Measurements from ENCODE around the gene NECTIN1. TPM values are rescaled to one million over a fixed set of nuclear protein-coding genes. Genes with fewer than 3 reads are reported as not detected.

Gene NECTIN1
- total and polyA plus RNA-seq, 2 of the 4 experiments (the other 2 are of a cell fraction) = 2.3 to 4.2 TPM

GRCh38 chr11:119693253-119693815 is 35.7 kb downstream of the NECTIN1 start:
- TF ChIP-seq RAD21 (IDR thresholded peaks at IDR 0.05; ENCODE audit: low read length) (no peak), CTCF (conservative IDR thresholded peaks at IDR 0.05; ENCODE audit: low read depth, low read length) (no peak), MAFK (IDR thresholded peaks at IDR 0.05; ENCODE audit: low read depth, low read length) (no peak), MAZ (IDR thresholded peaks at IDR 0.05; ENCODE audit: borderline replicate concordance, low read depth, low read length) (no peak), RFX5 (IDR thresholded peaks at IDR 0.05; ENCODE audit: low read depth, low read length) (no peak), CHD1 (IDR thresholded peaks at IDR 0.05; ENCODE audit: low read depth, low read length) (no peak), MXI1 (IDR thresholded peaks at IDR 0.05; ENCODE audit: borderline replicate concordance, low read depth, low read length) (no peak), CEBPB (IDR thresholded peaks at IDR 0.05; ENCODE audit: low read depth, low read length) (no peak), POLR2A (IDR thresholded peaks at IDR 0.05; ENCODE audit: low read depth, low read length) (no peak), SMC3 (IDR thresholded peaks at IDR 0.05; ENCODE audit: low read depth, low read length) (no peak), RCOR1 (IDR thresholded peaks at IDR 0.05; ENCODE audit: insufficient replicate concordance, low read length) (no peak), USF2 (IDR thresholded peaks at IDR 0.05; ENCODE audit: low read depth, low read length) (no peak), NFE2L2 (IDR thresholded peaks at IDR 0.05; ENCODE audit: low read depth, low read length) (no peak), BHLHE40 (IDR thresholded peaks at IDR 0.05; ENCODE audit: low read depth, low read length) (no peak), FOS (IDR thresholded peaks at IDR 0.05; ENCODE audit: low read depth, low read length) (no peak)
- TF ChIP-seq, protein P1, sequence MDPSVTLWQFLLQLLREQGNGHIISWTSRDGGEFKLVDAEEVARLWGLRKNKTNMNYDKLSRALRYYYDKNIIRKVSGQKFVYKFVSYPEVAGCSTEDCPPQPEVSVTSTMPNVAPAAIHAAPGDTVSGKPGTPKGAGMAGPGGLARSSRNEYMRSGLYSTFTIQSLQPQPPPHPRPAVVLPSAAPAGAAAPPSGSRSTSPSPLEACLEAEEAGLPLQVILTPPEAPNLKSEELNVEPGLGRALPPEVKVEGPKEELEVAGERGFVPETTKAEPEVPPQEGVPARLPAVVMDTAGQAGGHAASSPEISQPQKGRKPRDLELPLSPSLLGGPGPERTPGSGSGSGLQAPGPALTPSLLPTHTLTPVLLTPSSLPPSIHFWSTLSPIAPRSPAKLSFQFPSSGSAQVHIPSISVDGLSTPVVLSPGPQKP (IDR thresholded peaks at IDR 0.05; ENCODE audit: borderline replicate concordance, low read depth, low read length) = no peak
- Histone ChIP-seq H2AK5ac (ENCODE audit: low read depth, low read length) (no peak overlapping the region), H3K18ac (ENCODE audit: low read depth, low read length) (no peak overlapping the region), H3K4me3 (ENCODE audit: insufficient read depth, low read depth, low read length) (no peak overlapping the region), H3K27me3 (ENCODE audit: control insufficient read depth, insufficient read depth, low read length) (peaks cover 4% of the 10 kb centered on the region; the same call in 1 of the 2 replicates), H2BK15ac (ENCODE audit: low read depth, low read length) (no peak overlapping the region), H3K23ac (ENCODE audit: low read depth, low read length) (no peak overlapping the region), H3K4me1 (ENCODE audit: control insufficient read depth, insufficient read depth, low read length) (no peaks in the 10 kb centered on the region), H2BK5ac (ENCODE audit: low read depth, low read length, poor library complexity, severe bottlenecking) (no peak overlapping the region), H3K79me1 (ENCODE audit: low read depth in 1 of 2, low read length in 2 of 2) (no peaks in the 10 kb centered on the region), H3K56ac (ENCODE audit: extremely low read depth, insufficient read depth, low read length) (no peak overlapping the region), H3K9ac (ENCODE audit: low read depth, low read length) (no peak overlapping the region), H4K8ac (ENCODE audit: low read depth in 2 of 2, low read length in 2 of 2) (no peak overlapping the region), H4K5ac (ENCODE audit: low read depth, low read length) (no peak overlapping the region), H3K14ac (replicated peaks; ENCODE audit: low read depth, low read length) (no peak overlapping the region), H3K4ac (ENCODE audit: low read depth, low read length) (no peak overlapping the region), H3K9me3 (ENCODE audit: control insufficient read depth, insufficient read depth, low read length) (no peaks in the 10 kb centered on the region), H3K9me1 (ENCODE audit: insufficient read depth, low read length) (no peaks in the 10 kb centered on the region), H2AFZ (replicated peaks; ENCODE audit: low read length, poor library complexity) (no peak overlapping the region), H3K36me3 (ENCODE audit: control insufficient read depth, insufficient read depth, low read length) (no peaks in the 10 kb centered on the region), H2BK120ac (ENCODE audit: low read depth, low read length) (no peak overlapping the region), H2BK20ac (ENCODE audit: low read depth, low read length) (no peak overlapping the region), H3K27ac (ENCODE audit: insufficient read depth, low read length) (no peak overlapping the region), H2AK9ac (replicated peaks; ENCODE audit: low read depth, low read length, poor library complexity) (no peak overlapping the region), H3K4me2 (ENCODE audit: low read depth, low read length) (no peak overlapping the region), H4K91ac (ENCODE audit: insufficient read depth, low read depth, low read length) (no peak overlapping the region), H4K20me1 (ENCODE audit: insufficient read depth, low read length) (no peaks in the 10 kb centered on the region)
- dilution Hi-C loops (cut with HindIII; ENCODE audit: low sequenced_read_pairs, unreplicated experiment) = no loop called here
- ATAC-seq (ENCODE audit: low read depth) (no peak), DNase-seq (no peak)
- in situ Hi-C loops (cut with MboI; ENCODE audit: low sequenced_read_pairs) = no loop called here
- CTCF ChIA-PET = no interaction called here
- intact Hi-C loops (cut with micrococcal nuclease) = no loop called here
- 60% methylated on average over 1 of the region's 7 CpGs; no CpG with 5 or more reads in 1 of the 2 experiments for WGBS, 2 experiments (ENCODE audit: extremely low coverage in 2 of 2, insufficient read length in 1 of 2)
- POLR2A ChIA-PET (ENCODE audit: unreplicated experiment) = interaction anchor here (0.5 kb wide), 1 partner anchor 17 kb away, joined by 3 read pairs; no protein-coding TSS in a partner anchor
- BruUV-seq (replicated peaks) = no TSS peak

Data from IMR-90 (cell line).